Psoas muscle (tissue), 8 donors: ENCODE results near the gene GSE1. TPM values are rescaled to one million over a fixed set of nuclear protein-coding genes. Genes with fewer than 3 reads are reported as not detected.

Experiments used
- ATAC-seq, 4 donors: fragments of 200-7000 bp; cut with Tn5 transposase; one replicate each; pipeline ENCODE4 v1.9.1; 2020; ENCODE audit warnings: moderate library complexity in 3 of 4, mild to moderate bottlenecking in 2 of 4
- DNase-seq, 2 donors: peaks; one replicate each; pipeline ENCODE4 v3.0.0-alpha.2; 2020
- H3K27ac ChIP-seq: fragments of 200-600 bp; one replicate; pipeline ENCODE4 v1.8.0; 2022
- H3K27me3 ChIP-seq, 3 donors: fragments of 200-600 bp in 1 of 3; one replicate each; pipeline versions ENCODE4 v1.6.1 to v1.8.0; 2013 to 2022; ENCODE audit warnings: low read length in 2 of 3, mild to moderate bottlenecking in 2 of 3, moderate library complexity in 1 of 3; ENCODE audit not compliant: insufficient read depth in 3 of 3
- H3K36me3 ChIP-seq, 2 donors: fragments of 200-600 bp in 1 of 2; one replicate each; pipeline versions ENCODE4 v1.6.1 to v1.8.0; 2013 to 2022; ENCODE audit warnings: low read depth in 1 of 2, mild to moderate bottlenecking in 1 of 2, moderate library complexity in 1 of 2; ENCODE audit not compliant: insufficient read depth in 1 of 2
- H3K4me1 ChIP-seq: fragments of 200-600 bp; one replicate; pipeline ENCODE4 v1.8.0; 2022
- H3K4me3 ChIP-seq: fragments of 200-600 bp; one replicate; pipeline ENCODE4 v1.8.0; 2022; ENCODE audit warnings: mild to moderate bottlenecking
- H3K9me3 ChIP-seq: fragments of 200-600 bp; one replicate; pipeline ENCODE4 v1.8.0; 2022
- CTCF ChIP-seq: fragments of 200-600 bp; IDR thresholded peaks from one replicate; pipeline ENCODE4 v1.8.0; 2022; ENCODE audit warnings: antibody characterized with exemption
- WGBS, 3 donors: extraction: QIAGEN DNeasy Blood & Tissue Kit; methylation state at CpG; one replicate each; pipeline versions ENCODE4 v1.1.6 to v1.1.7; 2013; 5-methylcytosine and 5-hydroxymethylcytosine counted together
- intact Hi-C, 2 donors: fragments of 100-400 bp; cut with DNase I; formaldehyde crosslinking; loops; one replicate each; pipeline versions ENCODE4 v1.11.0 to v1.14.2; 2022
- polyA plus RNA-seq, 3 donors: library from polyadenylated mRNA; stranded (reverse); fragments of 200-250 nt; gene quantifications; one replicate each; pipeline ENCODE4 v1.2.3, GENCODE V29; 2013
- total RNA-seq, 4 donors: library from RNA; stranded (reverse); fragmentation: NEBNext Ultra II Directional in 2 of 4; extraction: Animal tissue kit (Norgen Biotek cat#: 25700) in 2 of 4; gene quantifications; one replicate each; pipeline versions ENCODE4 v1.2.1 to v1.2.4, GENCODE V29; 2021 to 2023
- donor health status: healthy with polysubstance abuse.
- donor health status: DM: no; HTN: no; CAD: no; lungs with moderate emphysema.
- donor health status: Bipolar disorder and iron deficiency.
- donor health status: healthy.
- donor health status: DM: yes; HTN: yes; CAD: no.
- donor health status: DM: no; HTN: no; CAD: no.
- donor health status: DM: no; HTN: no; CAD: no.
- donor health status: DM: yes; HTN: yes; CAD: no.

Gene GSE1
- total and polyA plus RNA-seq, 7 donors = 10.8 to 90.5 (median 47.0) TPM

GRCh38 chr16:85650844-85651628 lies 37.9 kb downstream of the GSE1 start:
- Histone ChIP-seq H3K27me3 (no peaks in the 10 kb centered on the region), H3K27ac (peak overlapping the region; percentile 63), H3K9me3 (no peaks in the 10 kb centered on the region), H3K36me3 (peaks cover 0 to 44% of the 10 kb centered on the region in 2 donors), H3K4me3 (no peak overlapping the region), H3K4me1 (peaks cover 19% of the 10 kb centered on the region)
- intact Hi-C loops = no loop called here
- no peak for TF ChIP-seq CTCF
- ATAC-seq (peak; percentile 27 to 59 (median 41)), DNase-seq (peak; percentile 67 to 84)
- WGBS, 3 donors = 28 to 52% (median 39%) methylated on average over 21 to 39 of the region's 42 CpGs

- 50 to 65% (median 61%) methylated on average over 26 to 27 of the region's 27 CpGs for WGBS, 3 donors
- peaks cover 0 to 50% of the 10 kb centered on the region in 2 donors for H3K36me3 ChIP-seq
- ATAC-seq = peak; percentile 9 to 52 (median 34)
These were observed 38.7 kb downstream of the GSE1 start for GRCh38 chr16:85651629-85652430.

GRCh38 chr16:85652431-85653221 lies 39.5 kb downstream of the GSE1 start:
- intact Hi-C loops = no loop called here
- WGBS, 3 donors = 47 to 61% (median 59%) methylated on average over 25 to 33 of the region's 35 CpGs

More at GRCh38 chr16:85651629-85652430, 38.7 kb downstream of the GSE1 start:
- peak in 1 of 2 donors; percentile 29 for DNase-seq
- no peak for TF ChIP-seq CTCF
- no peak overlapping the region for H3K4me3 ChIP-seq
- H3K4me1 ChIP-seq = peaks cover 19% of the 10 kb centered on the region
- H3K27me3 ChIP-seq = no peaks in the 10 kb centered on the region
- H3K27ac ChIP-seq = peak overlapping the region; percentile 63
- intact Hi-C loops = no loop called here
- H3K9me3 ChIP-seq = no peaks in the 10 kb centered on the region

More at GRCh38 chr16:85652431-85653221, 39.5 kb downstream of the GSE1 start:
- Histone ChIP-seq H3K4me3 (no peak overlapping the region), H3K27me3 (no peaks in the 10 kb centered on the region), H3K27ac (peak overlapping the region; percentile 63), H3K36me3 (peaks cover 0 to 58% of the 10 kb centered on the region in 2 donors), H3K9me3 (no peaks in the 10 kb centered on the region), H3K4me1 (peaks cover 21% of the 10 kb centered on the region)
- ATAC-seq (peak; percentile 37 to 54 (median 45)), DNase-seq (peak; percentile 74 to 88)
- TF ChIP-seq CTCF = no peak
